ENCODE measurements around the gene TBXAS1. TPM values are rescaled to one million over a fixed set of nuclear protein-coding genes. Genes with fewer than 3 reads are reported as not detected.

The TBXAS1 gene
- total and polyA plus RNA-seq, 2 of the 8 experiments (the other 6 are each of a cell fraction or from before 2014, with no cell fraction given) = 0.86 to 2.1 TPM

- TF ChIP-seq CBX5 (IDR thresholded peaks at IDR 0.05; ENCODE audit: low read depth, low read length) = no peak
- TF ChIP-seq HDAC2 (IDR thresholded peaks at IDR 0.05; ENCODE audit: borderline replicate concordance in 1 of 2, low read depth in 2 of 2, low read length in 2 of 2) = no peak
- no peak for TF ChIP-seq BRCA1 (IDR thresholded peaks at IDR 0.05; ENCODE audit: low read depth, low read length)
- no peak for TF ChIP-seq TCF12 (IDR thresholded peaks at IDR 0.05; ENCODE audit: low read depth, low read length)
Measured at GRCh38 chr7:139899328-139899955, 70.4 kb downstream of the TBXAS1 start (continued).

Data from H1 (cell line).